ENCODE results near the gene SYMPK.
"Not testable (repeated sequence)": the region's sequence is repeated elsewhere in the genome, so short reads cannot be mapped to it uniquely, and the experiment has no call there.

The SYMPK gene

GRCh38 chr19:45800070-45800553, 62.8 kb downstream of the SYMPK start:
- DNase-seq, result no peak

- DNase-seq, result not testable (repeated sequence)
Measured at GRCh38 chr19:45799541-45799940, 63.4 kb downstream of the SYMPK start.

DNA sequence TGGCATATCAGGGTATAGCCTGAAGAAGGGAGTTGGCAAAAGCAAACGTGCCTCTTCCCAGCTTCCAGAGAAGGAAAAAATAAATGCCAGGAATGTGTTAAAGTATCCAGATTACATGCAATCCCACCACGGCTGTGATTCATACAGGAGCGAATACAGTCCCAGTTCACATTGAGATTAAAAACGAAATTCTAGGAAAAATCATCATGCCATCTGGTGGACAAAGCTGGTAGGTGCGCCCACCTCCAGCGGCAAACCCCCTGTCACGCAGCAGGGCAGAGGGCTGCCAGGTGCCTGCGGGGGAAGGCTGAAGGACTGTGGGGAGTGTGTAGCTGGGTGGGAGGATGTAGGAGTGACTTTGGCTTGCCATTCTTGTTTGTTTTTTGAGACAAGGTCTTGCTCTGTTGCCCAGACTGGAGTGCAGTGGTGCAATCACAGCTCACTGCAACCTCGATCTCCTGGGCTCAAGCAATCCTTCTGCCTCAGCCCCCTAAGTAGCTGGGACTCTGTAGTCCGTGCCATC, 63.9 kb downstream of the SYMPK start:
- DNase-seq, result no peak

DNA sequence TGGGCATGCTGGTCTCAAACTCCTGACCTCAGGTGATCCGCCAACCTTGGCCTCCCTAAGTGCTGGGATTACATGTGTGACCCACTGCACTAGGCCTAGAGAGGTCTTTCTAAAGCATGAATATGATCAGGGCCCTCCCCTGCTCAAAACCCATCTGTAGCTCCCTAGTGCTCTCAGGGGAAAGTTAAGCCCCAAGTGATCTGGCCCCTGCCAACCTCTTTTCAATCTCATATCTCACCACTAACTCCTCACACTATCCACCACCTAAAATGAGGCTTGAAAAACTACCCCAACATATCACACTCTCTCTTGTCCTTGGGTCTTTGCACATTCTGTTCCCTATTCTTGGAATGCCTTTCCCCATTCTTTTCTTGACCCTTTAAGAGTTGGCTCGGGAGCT, 68.3 kb downstream of the SYMPK start:
- no peak for DNase-seq

DNA sequence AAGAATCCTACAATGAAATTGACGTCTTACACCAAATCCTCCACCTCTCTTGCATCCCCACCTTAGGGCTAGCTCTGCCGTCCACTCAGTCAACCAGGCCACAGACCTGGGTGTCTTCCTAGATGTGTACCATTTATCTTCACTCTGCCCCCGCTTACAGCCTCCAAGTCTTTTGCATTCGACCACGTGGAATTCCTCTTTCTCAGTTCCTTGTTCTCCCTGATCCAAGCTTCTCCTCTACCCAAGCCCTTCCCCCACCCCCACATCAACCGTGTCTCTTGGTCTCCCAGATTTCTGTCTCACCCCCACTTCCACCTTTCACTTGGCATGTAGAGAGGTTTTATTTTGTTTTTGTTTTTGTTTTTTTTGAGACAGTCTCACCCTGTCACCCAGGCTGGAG, 69.1 kb downstream of the SYMPK start:
- no peak for DNase-seq

DNA sequence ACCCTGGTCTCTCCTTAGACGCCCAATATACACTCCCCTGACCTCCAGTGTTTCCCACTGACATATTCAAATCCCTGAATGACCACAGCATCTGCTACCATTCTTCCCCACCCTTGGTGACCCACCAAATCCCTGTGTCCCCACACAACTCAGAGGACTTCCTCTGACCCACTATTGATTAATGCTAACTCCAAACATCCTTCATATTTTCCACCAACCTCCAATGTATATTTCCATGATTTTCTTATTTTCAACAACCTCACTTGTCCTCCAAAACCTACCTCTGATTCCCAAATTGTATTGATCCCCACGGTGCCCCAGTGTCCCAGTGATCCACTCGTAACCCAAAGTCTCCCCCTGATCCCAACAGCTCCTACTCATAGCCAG, 69.8 kb downstream of the SYMPK start:
- no peak for DNase-seq

DNA sequence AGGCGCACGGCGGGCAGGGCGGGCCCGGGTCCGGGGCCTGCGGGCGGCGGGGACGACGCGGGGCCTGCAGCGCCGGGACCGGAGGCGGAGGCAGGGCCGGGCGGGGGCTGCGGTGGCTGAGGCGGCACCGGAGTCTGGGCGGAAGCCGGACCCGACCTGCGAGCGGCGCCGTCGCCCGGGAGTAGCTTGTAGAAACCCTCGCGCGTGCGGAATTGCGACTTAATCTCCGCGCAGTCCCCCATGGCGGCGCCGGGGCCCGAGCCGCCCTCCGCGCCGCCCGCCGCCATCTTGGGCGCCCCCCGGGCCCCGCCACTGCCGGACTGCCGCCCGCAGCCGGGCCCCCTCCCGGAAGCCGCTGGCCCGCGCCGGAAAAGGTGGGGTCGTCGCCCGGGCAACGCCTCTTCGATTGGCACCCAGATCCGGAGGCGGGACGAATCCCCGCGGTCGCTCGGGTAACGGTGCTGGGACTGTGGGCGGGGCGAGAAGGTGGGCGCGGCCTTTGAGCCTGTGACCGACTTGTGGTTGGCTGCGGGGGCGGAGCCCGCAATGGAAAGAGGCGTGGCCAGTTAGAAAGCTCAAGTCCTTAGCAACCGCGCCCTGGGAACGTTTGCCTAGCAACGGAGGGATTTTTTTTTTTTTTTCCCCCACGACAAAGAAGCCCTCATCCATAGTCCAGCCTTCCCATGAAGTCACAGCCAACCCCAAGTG, 70.3 kb downstream of the SYMPK start, which contains the start of gene DMWD:
TSS of gene DMWD (minus strand) at position 376 of the 708 bp plus-strand sequence. CDS start at position 287, 89 bp downstream.
- peak; percentile 97 for DNase-seq

- DNase-seq, result no peak
Measured at GRCh38 chr19:45791744-45792469, 71.0 kb downstream of the SYMPK start.

- no peak for DNase-seq
Measured at GRCh38 chr19:45790942-45791341, 72.0 kb downstream of the SYMPK start.

- no peak for DNase-seq
Measured at GRCh38 chr19:45789035-45789786, 73.7 kb downstream of the SYMPK start.

DNA sequence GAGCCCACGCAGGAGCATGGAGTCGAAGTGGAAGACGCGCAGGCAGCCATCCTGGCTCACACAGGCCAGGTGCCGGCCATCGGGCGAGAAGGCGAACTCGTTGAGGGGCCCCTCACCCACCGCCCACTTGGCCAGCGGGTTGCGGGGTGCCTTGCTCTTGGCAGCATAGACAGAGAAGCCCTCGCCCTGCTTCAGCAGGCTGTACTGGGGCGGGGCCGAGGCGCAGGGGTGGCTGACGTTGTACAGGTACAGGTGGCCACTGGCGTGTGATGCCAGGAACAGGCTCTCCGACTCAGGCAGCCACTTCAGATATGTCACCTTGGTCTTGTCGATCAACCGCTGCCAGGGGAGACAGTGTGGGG, 76.4 kb downstream of the SYMPK start:
- no peak for DNase-seq

GRCh38 chr19:45785781-45786532, 77.0 kb downstream of the SYMPK start:
- no peak for DNase-seq

DNA sequence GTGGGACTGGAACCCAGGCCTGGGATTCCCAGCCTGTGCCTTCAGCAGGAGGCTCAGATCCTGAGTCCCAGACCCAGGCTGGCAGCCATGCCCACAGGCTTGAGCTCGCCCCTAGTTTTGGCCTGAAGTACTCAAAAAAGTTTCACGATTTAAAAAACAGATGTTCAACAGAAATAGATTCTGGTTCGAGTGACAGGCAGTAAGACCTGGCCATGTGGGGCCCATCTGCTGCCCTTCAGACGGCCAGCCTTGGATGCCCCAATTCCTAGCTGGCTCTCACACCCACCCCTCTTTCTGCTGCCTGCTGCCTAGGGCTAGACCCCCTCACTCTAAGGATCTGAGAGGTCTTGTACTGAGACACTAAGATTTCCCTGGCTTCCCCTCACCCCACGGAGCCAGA, 77.8 kb downstream of the SYMPK start:
- DNase-seq, result no peak

DNA sequence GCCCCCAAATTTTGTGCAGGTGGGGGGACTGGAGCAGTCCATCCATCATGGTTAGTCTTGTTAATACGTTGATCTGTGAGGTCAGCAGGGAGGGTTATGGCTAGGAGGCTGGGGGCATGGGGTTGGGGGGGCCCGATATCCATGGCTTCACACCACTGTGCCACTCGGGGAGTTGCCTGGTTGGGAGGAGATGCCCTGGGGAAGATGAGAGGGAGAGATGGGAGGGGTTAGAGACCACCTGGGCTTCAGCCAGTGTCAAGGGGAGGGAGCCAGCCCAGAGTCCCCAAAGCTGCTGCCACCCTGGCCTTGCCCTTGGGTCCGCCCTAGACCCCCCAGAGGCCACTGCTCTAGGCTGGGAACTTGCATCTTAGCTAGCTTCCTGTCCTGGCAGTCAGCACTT, 78.9 kb downstream of the SYMPK start:
- DNase-seq, result no peak

DNA sequence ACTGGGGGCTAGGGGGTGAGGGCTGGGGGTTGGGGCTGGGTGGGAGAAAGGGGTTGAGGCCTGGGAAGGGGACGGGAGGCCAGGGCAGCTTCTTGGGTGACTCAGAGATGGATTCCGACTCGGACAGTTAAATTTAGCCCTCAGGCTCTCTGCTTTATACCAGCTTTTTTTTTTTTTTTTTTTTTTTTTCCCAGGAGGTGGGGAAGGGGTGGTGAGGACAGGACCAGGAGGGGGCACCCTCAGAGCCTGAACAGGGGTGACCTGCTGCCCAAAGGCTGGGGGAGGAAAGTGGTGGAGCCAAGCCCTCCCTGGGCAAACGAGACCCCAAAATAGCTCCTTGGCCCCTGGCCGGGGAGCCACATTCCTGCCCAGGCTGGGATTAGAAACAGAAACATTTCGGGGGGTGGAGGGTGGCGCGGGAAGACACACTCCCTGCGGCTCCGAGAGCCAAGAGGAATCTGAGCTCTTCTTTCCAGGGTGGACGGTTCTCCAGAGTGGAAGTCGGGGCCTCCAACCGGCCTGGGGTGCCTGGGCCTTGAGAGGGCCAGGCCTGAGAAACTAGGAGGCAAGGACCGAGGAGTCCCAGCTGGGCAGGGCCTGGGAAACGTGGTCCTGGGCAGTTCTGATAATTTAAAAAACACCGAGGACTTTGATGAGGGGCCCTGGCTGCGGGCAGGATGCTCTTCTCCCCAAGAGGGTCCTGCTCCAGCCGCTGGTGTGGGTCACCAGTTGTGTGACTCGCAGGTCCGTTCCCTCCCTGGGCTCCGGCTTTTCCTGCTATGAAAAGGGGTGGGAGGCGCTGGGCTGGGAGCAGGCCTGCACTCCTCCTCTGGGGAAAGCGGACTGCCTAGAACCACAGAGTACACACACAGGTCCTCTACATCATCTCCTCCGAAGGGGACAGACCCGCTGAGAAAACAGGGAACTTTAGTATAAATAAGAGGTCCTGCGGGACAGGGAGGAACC, 79.8 kb downstream of the SYMPK start:
- no peak for DNase-seq

- no peak for DNase-seq
Measured at GRCh38 chr19:45782162-45782691, 80.7 kb downstream of the SYMPK start, which contains the start of gene DMPK. Gene DMPK (minus strand): TSS chr19:45782490. CDS start chr19:45782352, 138 bp downstream.

DNA sequence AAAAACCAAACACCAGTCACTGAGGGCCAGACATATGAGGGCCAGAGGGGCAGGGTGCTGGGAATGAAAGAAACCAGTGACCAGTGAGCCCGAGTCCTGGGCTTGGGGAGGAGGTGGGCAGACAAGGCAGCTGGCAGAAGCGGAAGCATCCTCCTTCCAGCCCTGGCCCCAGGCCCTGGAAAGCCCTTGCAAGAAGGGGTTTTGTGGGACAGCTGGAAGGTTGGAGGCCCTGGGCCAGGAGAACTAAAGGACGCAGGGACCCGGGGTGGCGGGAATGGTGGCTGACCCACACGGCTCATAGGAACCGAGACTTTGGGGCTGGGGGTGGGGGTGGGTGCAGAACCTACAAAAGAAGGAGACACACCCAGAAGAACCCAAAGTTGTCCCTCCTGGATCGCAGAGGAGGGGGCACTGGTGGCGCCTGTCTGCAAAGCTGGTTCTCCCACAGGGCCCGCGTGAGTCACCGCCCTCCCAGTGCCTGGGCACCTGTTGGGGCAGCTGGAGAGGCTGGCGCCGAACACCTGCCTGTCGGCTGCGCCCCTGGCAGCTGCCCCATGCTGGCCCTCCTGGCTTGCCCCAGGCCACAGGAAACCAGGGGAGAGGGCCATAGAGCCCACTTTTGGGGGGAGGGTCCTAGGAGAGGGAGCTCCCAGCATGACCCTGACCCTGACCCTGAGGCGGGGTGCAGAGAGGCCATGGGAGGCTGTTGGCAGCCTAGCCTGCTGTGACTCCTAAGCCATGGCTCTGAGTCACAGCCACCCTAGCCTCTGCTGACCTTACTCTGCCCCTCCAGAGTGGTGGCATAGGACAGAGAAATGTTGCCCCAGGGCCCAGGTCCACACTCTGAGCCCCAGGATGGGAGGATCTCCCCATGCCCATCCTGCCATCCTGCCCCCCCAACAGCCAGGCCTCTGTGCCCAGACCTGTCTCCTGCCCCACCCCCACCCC, 81.5 kb downstream of the SYMPK start:
- DNase-seq, result peak; percentile 39

DNA sequence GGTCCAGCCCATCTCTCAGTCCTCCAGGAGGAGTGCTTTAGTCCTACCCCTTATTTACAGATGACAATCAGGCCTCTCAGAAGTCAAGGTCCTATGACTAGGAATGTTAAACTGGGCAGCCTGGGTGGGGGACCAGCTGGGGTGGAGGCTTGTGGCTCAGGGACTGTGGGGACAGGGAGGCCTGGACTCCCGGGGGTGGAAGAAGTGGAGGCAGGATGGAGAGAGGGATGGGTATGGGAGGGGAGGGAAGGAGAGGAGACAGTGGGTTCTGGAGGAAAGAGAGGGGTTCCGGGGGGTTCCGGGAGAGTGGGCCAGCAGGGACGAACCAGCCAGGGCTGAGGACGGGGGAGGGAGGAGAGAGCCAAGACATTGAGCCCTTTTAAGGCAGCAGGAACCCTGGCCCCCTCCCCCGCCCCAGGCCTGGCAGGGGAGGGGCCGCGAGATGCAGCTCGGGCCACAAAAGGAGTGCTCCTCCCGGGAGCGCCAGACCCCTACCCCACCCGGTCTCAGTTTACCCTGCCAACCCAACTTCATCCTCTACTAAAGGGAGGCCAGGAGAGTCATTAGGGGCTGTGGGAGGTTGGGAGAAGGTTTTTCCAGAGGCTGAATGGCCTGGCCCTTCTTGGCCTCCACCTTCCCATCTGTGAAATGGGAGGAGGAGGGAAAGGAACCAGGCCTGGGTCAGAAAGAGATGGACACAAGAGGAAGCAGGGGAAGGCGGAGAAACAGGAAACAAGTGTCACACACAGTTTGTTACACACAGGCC, 82.3 kb downstream of the SYMPK start:
- DNase-seq, result no peak

DNA sequence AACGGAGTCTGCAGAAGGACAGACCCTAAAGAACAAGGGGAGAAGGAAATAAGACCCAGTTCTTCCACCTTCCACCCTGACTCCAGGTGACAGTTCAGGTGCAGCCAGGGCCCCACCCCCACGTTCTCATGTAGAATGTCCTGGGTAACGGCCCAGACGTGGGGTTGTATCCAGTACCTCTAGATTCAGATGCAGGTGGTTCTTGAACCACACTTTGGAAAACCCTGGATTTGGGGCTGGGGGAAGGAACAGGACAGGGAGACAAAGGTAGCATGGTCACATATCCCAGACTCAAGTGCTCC, 82.8 kb downstream of the SYMPK start:
- no peak for DNase-seq
